Measurements from ENCODE around the gene FAM187B. TPM values are rescaled to one million over a fixed set of nuclear protein-coding genes. Genes with fewer than 3 reads are reported as not detected.

FAM187B gene
- total and polyA plus RNA-seq, 2 of the 8 experiments (the other 6 are each of a cell fraction or from before 2014, with no cell fraction given), result not detected

- TF ChIP-seq CHD7 (IDR thresholded peaks at IDR 0.05; ENCODE audit: insufficient replicate concordance, low read length) (no peak), ATF3 (IDR thresholded peaks at IDR 0.05; ENCODE audit: insufficient read depth, low read depth, low read length) (no peak), E2F6 (IDR thresholded peaks at IDR 0.05) (no peak)
Observed at GRCh38 chr19:35257113-35257461, 28.5 kb upstream of the FAM187B start (continued).
